ENCODE results near the gene CAMSAP1.
A peak's percentile ranks its signal among the peaks of the same experiment; 100 is the strongest.
"Not testable (repeated sequence)": the region's sequence is repeated elsewhere in the genome, so short reads cannot be mapped to it uniquely, and the experiment has no call there.

CAMSAP1 gene, protein sequence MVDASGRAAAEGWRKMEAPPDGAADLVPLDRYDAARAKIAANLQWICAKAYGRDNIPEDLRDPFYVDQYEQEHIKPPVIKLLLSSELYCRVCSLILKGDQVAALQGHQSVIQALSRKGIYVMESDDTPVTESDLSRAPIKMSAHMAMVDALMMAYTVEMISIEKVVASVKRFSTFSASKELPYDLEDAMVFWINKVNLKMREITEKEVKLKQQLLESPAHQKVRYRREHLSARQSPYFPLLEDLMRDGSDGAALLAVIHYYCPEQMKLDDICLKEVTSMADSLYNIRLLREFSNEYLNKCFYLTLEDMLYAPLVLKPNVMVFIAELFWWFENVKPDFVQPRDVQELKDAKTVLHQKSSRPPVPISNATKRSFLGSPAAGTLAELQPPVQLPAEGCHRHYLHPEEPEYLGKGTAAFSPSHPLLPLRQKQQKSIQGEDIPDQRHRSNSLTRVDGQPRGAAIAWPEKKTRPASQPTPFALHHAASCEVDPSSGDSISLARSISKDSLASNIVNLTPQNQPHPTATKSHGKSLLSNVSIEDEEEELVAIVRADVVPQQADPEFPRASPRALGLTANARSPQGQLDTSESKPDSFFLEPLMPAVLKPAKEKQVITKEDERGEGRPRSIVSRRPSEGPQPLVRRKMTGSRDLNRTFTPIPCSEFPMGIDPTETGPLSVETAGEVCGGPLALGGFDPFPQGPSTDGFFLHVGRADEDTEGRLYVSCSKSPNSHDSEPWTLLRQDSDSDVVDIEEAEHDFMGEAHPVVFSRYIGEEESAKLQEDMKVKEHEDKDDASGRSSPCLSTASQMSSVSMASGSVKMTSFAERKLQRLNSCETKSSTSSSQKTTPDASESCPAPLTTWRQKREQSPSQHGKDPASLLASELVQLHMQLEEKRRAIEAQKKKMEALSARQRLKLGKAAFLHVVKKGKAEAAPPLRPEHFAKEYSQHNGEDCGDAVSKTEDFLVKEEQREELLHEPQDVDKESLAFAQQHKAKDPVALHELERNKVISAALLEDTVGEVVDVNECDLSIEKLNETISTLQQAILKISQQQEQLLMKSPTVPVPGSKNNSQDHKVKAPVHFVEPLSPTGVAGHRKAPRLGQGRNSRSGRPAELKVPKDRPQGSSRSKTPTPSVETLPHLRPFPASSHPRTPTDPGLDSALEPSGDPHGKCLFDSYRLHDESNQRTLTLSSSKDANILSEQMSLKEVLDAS (N-terminal part only)

DNA sequence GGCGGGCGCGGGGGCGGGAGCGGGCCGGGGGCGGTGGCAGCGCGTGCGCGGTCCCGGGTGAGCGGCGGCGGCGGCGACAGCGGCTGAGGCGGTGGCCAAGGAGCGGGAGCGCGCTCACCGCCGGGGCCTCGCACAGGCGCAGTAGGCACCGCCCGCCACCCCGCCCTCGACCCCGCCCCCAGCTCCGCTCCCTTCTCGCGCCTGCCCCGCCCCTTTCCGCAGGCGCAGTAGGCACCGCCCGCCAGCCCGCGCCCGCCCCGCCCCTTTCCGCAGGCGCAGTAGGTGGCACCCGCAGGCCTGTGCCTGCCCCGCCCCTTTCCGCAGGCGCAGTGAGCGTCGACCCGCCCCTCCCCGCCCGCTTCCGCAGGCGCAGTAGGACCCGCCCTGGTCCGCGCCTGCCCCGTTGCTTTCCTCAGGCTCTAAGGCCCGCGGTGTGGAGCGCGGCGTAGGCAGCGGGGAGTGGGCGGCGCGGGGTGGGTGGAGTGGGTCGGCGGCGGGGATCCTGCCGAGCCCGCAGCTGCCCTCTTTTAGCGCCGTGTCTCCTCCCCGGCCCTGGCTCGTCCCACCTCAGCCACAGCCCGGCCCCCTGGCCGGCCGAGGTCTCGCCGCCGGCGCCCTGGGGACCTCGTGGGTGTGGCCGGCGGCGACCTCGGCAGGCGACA is at the start of gene CAMSAP1:
CAMSAP1 (minus strand) TSS at position 116 of the 662 bp plus-strand sequence. CDS start 387 bp downstream, outside the sequence.
- peak; percentile 65 to 67 for DNase-seq

DNA sequence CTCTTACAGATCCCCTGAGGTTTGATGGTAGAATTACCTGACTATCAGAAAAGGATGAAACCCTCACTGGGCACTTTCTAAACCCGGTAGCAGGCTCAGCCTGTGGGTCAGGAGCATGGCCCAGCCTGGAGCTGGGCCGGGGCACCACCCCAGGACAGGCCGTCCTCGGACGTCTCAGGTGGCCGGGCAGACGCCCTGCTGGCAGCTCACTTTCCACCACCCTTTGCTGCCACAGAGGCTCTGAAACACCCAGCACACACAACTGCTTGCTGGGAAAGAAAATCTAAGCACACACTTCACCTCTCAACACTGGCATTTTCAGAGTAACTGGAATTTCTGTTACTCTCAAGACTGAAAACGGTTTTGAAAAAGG is 49.4 kb upstream of the CAMSAP1 start:
- DNase-seq: no peak

DNA sequence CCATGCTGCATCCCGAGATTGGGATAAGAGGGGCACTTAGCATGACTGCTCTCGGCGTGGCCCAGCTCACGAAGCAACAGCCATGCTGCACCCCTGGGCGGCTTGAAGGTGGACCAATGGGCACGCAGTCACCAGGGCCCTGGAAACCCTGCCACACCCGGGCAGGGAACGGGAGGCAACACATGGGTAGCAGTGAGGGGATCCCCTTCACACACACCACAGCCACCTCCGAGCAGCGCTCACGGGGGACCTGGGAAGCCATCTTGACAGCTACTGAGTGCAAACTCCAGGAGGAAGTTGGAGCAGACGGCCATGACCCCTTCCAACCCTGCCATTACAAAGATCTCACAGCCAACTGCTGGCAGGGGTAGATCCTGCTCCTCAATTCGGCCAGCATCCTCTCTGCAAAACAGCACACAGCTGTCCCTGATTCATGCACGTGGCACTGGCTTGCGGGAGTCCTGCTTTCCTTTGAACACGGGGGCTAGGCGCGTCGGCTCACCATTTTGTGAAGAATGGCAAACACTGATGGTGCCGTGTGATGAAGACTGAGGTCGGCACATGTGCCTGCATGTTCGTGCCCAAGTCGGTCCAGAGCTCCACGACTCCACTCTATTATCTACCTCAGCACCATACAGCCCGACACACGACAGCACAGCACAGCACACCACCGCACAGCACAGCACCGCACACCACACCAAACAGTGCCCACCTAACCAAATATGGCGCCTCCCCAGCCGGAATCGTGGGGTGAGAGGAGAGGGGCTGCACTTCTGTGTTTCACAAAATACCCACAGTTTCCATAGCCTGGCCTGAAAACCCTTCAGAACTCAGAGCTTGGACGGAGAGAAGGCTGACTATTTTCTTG is 48.8 kb upstream of the CAMSAP1 start:
- no peak for DNase-seq

DNA sequence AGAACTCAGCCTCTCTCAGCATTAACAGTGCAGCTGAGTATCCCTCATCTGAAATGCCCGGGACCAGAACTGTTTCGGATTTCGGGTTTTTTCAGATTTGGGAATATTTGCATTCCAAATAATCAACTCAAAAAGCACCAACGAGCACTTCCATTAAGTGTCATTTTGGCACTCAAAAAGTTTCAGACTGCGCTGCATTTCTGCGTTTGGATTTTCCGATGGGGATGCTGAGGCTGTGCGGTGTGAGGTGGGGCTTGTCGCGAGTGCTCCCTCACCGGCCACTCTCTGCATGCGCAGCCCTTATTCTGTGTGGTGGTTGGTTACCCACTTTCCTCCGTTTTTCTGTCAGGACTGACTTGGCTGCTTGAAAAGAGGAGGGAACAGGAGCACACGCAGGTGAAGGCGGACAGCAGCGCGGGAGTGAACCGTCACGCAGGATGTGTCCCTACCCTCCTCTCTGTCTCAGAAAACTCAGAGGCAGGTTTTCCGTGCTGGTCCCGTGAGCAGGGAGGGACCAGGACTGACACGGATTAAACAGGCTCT is 45.4 kb upstream of the CAMSAP1 start:
- no peak for DNase-seq

DNA sequence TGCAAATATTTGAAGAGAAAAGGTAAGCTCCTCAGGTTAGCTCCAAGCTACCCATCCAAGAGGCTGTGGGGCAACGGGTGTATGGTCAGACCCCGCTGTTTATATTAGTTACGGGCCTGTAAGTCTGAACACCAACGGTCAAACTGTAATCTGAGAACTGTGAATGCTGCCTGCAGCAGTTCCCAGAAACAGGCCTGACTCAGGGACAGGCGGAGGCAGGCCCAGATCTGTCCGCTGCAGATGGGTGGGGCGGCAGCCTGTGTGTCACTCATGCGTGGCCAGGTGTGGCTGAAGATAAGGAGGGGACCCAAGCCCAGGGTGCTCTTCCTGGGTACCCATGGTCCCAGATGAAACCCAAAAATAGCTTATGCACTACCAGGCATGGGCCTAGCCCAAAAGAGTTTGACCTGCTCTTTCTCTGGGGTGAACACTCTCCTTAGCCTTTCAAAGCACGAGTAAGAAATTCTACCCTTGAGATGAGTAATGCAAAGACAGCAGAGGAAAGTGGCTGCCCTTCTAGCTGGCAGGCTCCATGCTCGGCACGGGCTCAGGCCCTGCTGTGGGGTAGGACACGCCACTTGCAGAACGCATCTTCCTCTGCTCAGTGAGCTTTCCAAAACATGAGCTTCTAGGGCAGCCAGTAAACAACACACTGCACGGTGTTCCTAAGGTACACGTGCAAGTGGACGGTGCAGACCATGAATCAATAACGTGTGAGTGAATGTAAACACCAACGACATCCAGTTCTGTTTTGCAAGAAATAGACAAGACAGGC is 44.7 kb upstream of the CAMSAP1 start:
- DNase-seq: peak; percentile 27 to 49

DNA sequence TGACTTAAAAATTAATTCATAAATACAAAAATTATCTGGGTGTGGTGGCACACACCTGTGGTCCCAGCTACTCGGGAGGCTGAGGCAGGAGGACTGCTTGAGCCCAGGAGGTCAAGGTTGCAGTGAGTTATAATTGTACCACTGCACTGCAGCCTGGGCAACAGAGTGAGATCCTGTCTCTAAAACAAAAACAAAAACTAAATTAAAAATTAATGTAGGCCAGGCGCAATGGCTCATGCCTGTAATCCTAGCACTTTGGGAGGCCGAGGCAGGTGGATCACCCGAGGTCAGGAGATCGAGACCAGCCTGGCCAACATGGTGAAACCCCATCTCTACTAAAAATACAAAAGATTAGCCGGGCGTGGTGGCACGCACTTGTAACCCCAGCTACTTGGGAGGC is 44.0 kb upstream of the CAMSAP1 start:
- DNase-seq: not testable (repeated sequence)

DNA sequence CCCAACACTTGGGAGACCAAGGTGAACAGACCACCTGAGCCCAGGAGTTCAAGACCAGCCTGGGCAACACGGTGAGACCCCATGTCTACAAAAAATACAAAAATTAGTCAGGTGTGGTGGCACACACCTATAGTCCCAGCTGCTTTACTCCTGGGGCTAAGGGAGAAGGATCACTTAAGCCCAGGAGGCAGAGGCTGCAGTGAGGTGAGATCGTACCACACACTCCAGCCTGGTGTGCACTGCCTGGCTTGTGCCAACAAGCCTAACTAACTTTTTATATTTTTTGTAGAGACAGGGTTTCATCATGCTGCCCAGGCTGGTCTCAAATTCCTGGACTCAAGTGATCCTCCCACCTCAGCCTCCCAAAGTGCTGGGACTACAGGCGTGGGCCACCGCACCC is 43.5 kb upstream of the CAMSAP1 start:
- DNase-seq: not testable (repeated sequence)

DNA sequence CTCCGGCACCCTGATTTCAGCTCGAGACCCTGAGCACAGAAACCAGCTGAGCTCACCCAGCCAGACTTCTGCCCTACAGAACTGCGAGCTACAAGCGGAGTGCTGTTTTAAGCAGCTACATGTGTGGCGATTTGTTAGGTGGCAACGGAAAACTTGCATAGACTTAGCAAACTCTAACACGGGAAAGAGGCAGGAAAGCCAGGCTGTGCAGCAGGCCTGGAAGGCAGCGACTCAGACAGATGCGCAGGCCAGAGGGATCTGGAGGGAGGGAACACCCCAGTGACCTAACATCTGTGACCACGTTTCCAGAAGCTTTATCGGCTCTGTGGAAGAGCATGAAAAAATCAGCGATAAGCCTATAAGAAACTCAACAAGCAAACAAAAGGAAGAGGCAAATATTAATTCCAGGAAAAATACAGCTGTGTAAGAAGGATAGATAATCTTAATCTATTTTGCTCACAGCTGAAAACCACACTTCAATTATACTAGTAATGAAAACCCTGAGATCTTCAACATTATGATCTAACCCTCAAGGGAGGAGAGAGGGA is 42.9 kb upstream of the CAMSAP1 start:
- no peak for DNase-seq

DNA sequence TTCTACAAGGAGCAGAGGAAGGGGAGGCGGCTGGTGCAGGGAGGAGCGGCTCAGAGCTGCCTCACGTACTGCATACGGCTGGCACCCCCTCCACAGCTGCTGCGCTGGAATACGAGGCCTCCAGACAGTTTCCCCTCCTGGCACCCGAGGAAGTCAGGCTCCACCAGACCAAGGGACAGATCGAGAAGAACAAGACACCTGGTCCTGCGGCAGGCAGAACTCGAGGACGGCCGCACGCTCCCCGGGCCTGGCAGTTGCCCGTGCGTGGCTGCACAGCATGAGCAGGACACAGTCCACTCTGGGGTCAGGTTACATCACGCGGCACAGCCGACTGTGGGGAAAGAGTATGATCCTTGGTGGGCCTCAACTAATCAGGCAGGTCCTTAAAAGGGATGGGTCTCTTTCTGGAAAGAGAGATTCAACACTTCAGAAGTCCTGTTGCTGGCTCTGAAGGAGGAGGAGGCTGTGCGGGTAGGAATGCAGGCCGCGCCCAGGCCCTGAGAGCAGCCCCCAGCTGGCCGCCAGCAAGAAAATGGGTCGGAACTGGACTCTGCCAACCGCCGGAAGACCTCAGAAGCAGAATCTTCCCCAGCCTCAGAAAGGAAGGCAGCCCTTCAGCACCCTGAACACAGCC is 42.3 kb upstream of the CAMSAP1 start:
- no peak for DNase-seq

DNA sequence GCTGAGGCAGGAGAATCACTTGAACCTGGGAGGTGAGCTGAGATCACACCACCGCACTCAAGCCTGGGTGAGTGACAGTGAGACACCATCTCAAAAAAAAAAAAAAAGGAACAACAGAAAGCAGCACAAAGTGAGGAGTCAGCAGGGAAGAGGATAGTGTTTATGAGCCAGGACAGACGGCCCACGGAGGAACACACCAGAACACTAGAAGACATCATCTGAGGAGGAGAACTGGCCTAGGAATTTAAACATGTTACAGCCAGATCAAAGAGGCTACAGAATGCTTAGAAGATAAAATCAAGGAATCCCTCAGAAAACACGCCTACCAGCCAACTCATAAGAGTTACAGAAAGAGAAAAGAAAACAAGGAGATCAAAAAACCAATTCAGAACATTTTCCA is 41.6 kb upstream of the CAMSAP1 start:
- DNase-seq: no peak

DNA sequence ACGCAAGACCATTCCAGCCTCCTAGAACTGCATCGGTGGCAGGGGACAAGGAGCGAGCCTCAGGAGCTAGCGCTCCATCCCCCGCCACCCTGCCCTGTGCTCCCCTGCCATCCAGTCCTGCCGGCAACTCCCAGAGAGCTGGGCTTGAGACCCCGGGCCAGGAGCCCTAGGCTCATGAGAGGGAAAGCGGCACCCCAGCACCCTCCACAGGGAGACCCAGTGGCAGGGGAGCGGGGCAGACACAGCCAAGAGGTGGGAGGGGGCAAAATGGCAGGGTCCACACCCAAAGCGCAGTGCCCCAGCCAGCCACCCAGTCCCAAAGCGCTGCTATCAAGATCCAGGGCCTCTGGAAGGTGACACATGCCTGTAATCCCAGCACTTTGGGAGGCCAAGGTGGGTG is 41.1 kb upstream of the CAMSAP1 start:
- no peak for DNase-seq

DNA sequence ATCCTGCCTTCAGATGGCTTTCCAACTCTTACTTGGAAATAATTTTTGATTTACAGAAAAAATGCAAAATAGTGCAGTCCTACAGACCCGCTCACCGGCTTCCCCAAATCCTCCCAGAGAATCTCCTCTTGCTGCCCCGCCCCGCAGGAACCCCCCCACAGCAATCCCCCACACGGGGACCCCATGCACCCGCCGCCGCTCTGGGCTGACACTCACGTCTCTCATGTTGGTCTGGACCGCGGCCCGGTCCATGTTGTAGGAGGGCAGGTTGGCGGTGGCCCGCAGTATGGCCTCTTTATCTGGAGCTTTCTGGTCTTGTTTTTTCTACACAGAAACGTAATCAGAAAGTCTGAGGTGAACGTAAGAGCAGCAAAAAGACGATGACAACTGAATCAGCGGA is 40.2 kb upstream of the CAMSAP1 start:
- no peak for DNase-seq

DNA sequence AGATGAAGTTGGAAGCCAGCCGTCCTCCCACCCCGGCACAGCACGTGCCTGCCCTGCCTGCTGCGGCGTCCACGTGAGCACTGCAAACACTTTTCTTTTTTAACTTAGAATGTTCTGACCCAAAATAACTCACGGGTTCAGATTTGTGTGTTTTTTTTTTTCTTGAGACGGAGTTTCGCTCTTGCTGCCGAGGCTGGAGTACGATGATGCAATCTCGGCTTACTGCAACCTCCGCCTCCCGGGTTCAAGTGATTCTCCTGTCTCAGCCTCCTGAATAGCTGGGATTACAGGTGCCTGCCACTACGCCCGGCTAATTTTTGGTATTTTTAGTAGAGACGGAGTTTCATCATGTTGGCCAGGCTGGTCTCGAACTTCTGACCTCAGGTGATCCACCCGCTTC is 39.8 kb upstream of the CAMSAP1 start:
- DNase-seq: not testable (repeated sequence)

DNA sequence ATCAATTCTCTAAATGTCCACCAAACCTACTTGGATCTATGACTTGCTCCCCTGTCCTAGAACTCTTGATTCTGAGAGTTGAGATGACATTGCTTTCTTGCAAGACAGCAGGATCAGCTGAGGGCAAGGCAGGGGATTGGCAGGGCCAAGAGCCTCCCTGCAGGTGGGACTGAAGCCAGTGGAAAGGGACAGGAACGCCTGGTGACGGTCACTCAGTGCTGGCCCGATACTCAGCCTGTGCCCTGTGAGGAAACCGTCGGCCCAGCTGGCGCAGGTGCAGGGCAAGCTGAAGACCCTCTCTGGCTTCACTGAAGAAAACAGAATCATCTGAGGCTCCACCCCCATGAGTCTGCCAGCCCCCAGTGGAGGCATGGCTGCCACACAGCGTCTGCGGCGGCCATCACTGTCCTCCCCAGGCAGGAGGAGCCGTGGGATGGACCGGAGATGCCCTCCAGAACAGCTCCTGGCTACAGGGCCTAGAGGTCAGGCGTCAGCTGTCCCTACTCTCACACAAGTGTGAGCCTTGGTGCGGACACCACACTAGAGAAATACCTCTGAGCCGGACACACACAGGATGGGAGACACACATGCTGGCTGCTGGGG is 39.1 kb upstream of the CAMSAP1 start:
- DNase-seq: no peak

DNA sequence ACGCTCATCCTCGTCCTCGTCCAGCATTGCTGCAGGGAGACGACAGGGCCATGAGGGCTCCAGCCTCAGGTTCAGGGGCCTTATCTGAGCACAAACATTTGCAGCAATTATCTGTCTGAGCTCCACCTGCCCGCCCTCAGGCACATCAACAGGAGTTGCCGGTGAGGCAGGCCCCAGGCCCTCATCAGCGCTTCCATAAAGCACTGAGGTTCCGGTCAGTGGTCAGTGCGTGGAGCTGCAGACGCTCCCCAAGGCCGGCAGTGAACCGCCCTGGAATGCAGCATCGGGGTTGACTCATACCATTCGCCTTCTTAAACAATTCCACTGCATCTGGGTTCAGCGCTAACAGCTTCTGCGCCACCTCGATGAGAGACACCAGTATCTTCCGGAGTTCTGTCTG is 38.6 kb upstream of the CAMSAP1 start:
- DNase-seq: no peak

DNA sequence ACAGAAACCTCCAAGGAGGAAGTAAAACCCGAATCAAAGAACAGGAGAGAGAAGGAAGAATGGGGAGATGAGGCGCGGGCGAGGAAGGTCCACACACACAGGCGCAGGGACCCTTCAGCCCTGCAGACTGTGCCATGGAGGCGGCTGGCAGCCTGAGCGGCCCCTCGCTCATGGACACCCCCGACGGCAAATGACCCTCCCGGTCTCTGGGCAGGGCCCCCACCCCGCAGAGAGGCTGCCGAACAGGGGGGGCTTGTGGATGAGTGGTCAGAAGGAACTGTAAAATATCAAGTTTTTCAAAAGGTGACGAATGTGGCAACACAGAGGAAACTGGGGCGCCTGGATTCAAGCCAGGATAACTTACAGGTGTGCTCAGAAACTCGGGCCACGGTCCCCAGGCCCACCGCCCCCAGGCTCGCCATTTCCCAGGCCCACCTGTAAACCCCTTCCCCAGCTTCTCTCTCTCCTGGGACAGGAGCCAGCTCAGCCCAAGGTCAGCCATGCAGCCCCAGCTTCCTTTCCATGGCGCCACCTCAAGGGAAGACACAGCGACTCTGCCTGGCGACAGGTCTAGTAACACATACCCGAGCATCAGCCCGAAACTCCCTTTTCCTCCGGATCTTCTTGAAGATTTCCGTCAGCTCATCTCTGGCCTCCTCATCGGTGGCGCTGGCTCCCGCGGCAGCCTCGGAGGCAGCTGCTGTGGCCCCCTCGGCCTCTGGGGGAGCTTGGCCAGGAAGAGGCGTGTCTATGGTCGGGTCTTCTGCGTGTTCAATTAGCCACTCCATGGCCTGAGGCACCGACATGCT is 37.3 kb upstream of the CAMSAP1 start:
- no peak for DNase-seq

DNA sequence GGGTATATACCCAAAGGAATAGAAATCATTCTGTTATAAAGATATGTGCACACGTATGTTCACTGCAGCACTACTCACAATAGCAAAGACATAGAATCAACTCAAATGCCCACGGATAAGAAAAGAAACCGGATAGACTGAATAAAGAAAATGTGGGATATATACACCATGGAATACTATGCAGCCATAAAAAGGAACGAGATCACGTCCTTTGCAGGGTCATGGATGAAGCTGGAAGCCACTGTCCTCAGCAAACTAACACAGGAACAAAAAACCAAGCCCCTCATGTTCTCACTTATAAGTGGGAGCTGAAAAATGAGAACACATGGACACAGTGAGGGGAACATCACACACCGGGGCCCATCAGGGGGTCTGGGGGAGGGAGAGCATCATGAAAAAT is 36.3 kb upstream of the CAMSAP1 start:
- not testable (repeated sequence) for DNase-seq

DNA sequence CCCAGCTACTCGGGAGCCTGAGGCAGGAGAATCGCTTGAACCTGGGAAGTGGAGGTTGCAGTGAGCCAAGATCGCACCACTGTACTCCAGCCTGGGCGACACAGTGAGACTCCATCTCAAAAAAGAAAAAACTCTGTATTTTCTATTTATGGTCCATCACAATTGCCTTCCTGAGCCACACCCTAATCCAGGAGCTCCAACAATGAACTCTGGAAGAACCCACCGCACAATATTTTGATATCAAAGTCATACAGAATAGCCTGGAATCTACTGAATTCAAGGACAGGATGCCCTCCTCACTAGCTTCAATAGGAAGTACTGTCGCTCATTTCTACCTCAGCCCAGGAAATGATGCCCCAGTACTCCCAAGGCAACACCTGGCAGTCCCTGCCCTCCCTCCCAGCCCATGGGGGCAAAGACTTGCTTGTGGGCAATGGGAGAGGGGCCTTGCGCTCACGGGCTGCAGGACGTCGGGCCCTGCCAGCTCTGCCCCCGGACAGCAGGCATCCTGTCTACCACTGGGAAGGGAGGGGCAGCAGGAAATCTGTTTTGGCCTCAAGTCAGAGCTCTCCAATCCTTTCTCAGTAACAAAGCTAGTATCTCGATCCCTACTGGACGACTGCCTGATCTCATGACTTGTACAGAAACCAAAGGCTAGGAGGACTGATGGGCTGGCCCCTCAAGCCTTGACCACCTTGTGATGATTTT is 34.1 kb upstream of the CAMSAP1 start:
- no peak for DNase-seq
